GM21528 (cell line): Measurements from ENCODE around the gene SLC7A4.

Source experiments
- ATAC-seq: cut with Tn5 transposase; IDR thresholded peaks from one replicate; pipeline ENCODE4 v1.9.1; 2021; ENCODE audit warnings: mild to moderate bottlenecking, moderate library complexity; ENCODE audit not compliant: unreplicated experiment, low FRiP score

The SLC7A4 gene

GRCh38 chr22:21000207-21000986, 32.0 kb downstream of the SLC7A4 start:
- no peak for ATAC-seq

- ATAC-seq = no peak
Observed at GRCh38 chr22:20999350-21000206, 32.8 kb downstream of the SLC7A4 start.

GRCh38 chr22:20998411-20999336, 33.7 kb downstream of the SLC7A4 start:
- ATAC-seq = no peak

GRCh38 chr22:20997536-20998257, 34.7 kb downstream of the SLC7A4 start:
- ATAC-seq = no peak

- no peak for ATAC-seq
Observed at GRCh38 chr22:20996598-20997535, 35.5 kb downstream of the SLC7A4 start.

- ATAC-seq = no peak
Observed at GRCh38 chr22:20996031-20996410, 36.3 kb downstream of the SLC7A4 start.

GRCh38 chr22:20995329-20996030, 36.9 kb downstream of the SLC7A4 start:
- ATAC-seq = no peak

GRCh38 chr22:20994902-20995241, 37.5 kb downstream of the SLC7A4 start:
- ATAC-seq = no peak

- ATAC-seq = no peak
Observed at GRCh38 chr22:20994128-20994901, 38.0 kb downstream of the SLC7A4 start.

GRCh38 chr22:20993304-20994127, 38.8 kb downstream of the SLC7A4 start:
- ATAC-seq = no peak

- ATAC-seq = no peak
Observed at GRCh38 chr22:20992456-20993303, 39.7 kb downstream of the SLC7A4 start.

GRCh38 chr22:20992056-20992442, 40.3 kb downstream of the SLC7A4 start:
- ATAC-seq = no peak

GRCh38 chr22:20991252-20992055, 40.9 kb downstream of the SLC7A4 start:
- no peak for ATAC-seq

- no peak for ATAC-seq
Observed at GRCh38 chr22:20990184-20991180, 41.9 kb downstream of the SLC7A4 start.
